Measurements from ENCODE around the gene KRTAP20-2.

The KRTAP20-2 gene

GRCh38 chr21:30605968-30606367, 29.0 kb upstream of the KRTAP20-2 start:
- no peaks in the 10 kb centered on the region for H3K27me3 ChIP-seq
- intact Hi-C loops (cut with DNase I; ENCODE audit: low total_unique reads): no loop called here
- H3K4me3 ChIP-seq: no peak overlapping the region
- no peak for TF ChIP-seq CTCF (IDR thresholded peaks at IDR 0.05)
- no peak for DNase-seq
- no peaks in the 10 kb centered on the region for H3K4me1 ChIP-seq
- no peaks in the 10 kb centered on the region for H3K9me3 ChIP-seq
- no peak overlapping the region for H3K27ac ChIP-seq
- no peaks in the 10 kb centered on the region for H3K36me3 ChIP-seq

GRCh38 chr21:30612132-30612531, 22.9 kb upstream of the KRTAP20-2 start:
- no peaks in the 10 kb centered on the region for H3K9me3 ChIP-seq
- intact Hi-C loops (cut with DNase I; ENCODE audit: low total_unique reads): no loop called here

GRCh38 chr21:30613836-30614235, 21.2 kb upstream of the KRTAP20-2 start, which contains the start of gene KRTAP6-1:
KRTAP6-1 (minus strand) TSS chr21:30613930; CDS start chr21:30613904, 26 bp downstream.
- Histone ChIP-seq H3K27me3 (no peaks in the 10 kb centered on the region), H3K27ac (no peak within 1 kb of the TSS), H3K4me3 (no peak within 1 kb of the TSS), H3K9me3 (no peaks in the 10 kb centered on the region), H3K36me3 (no peaks in the 10 kb centered on the region), H3K4me1 (no peaks in the 10 kb centered on the region)
- intact Hi-C loops (cut with DNase I; ENCODE audit: low total_unique reads): no loop called here
- no peak for DNase-seq
- no peak for TF ChIP-seq CTCF (IDR thresholded peaks at IDR 0.05)

More at GRCh38 chr21:30612132-30612531, 22.9 kb upstream of the KRTAP20-2 start:
- no peak for DNase-seq
- no peaks in the 10 kb centered on the region for H3K27me3 ChIP-seq
- no peak overlapping the region for H3K4me3 ChIP-seq
- no peak for TF ChIP-seq CTCF (IDR thresholded peaks at IDR 0.05)
- no peaks in the 10 kb centered on the region for H3K4me1 ChIP-seq
- H3K27ac ChIP-seq: no peak overlapping the region
- no peaks in the 10 kb centered on the region for H3K36me3 ChIP-seq

- intact Hi-C loops (cut with DNase I; ENCODE audit: low total_unique reads): no loop called here
- no peaks in the 10 kb centered on the region for H3K4me1 ChIP-seq
- H3K4me3 ChIP-seq: no peak overlapping the region
- H3K27ac ChIP-seq: no peak overlapping the region
- H3K36me3 ChIP-seq: no peaks in the 10 kb centered on the region
- DNase-seq: no peak
- TF ChIP-seq CTCF (IDR thresholded peaks at IDR 0.05): no peak
- no peaks in the 10 kb centered on the region for H3K27me3 ChIP-seq
- no peaks in the 10 kb centered on the region for H3K9me3 ChIP-seq
Observed at GRCh38 chr21:30615199-30615598, 19.8 kb upstream of the KRTAP20-2 start.

- Histone ChIP-seq H3K4me1 (no peaks in the 10 kb centered on the region), H3K4me3 (no peak within 1 kb of the TSS), H3K27me3 (no peaks in the 10 kb centered on the region), H3K9me3 (no peaks in the 10 kb centered on the region), H3K36me3 (no peaks in the 10 kb centered on the region), H3K27ac (no peak within 1 kb of the TSS)
- TF ChIP-seq CTCF (IDR thresholded peaks at IDR 0.05): no peak
- intact Hi-C loops (cut with DNase I; ENCODE audit: low total_unique reads): no loop called here
- no peak for DNase-seq
Observed at GRCh38 chr21:30616125-30616524, 18.9 kb upstream of the KRTAP20-2 start, which contains the start of gene KRTAP20-1. KRTAP20-1 (plus strand) TSS chr21:30616425; CDS start chr21:30616455, 30 bp downstream.

GRCh38 chr21:30620080-30620479, 14.9 kb upstream of the KRTAP20-2 start:
- no peaks in the 10 kb centered on the region for H3K4me1 ChIP-seq
- no peaks in the 10 kb centered on the region for H3K27me3 ChIP-seq
- no peak overlapping the region for H3K4me3 ChIP-seq
- no peaks in the 10 kb centered on the region for H3K36me3 ChIP-seq
- intact Hi-C loops (cut with DNase I; ENCODE audit: low total_unique reads): no loop called here
- no peak for DNase-seq
- H3K27ac ChIP-seq: no peak overlapping the region
- no peaks in the 10 kb centered on the region for H3K9me3 ChIP-seq
- TF ChIP-seq CTCF (IDR thresholded peaks at IDR 0.05): no peak
